H1 (cell line): Measurements from ENCODE around the gene ZGRF1. TPM values are rescaled to one million over a fixed set of nuclear protein-coding genes. Genes with fewer than 3 reads are reported as not detected.

Source experiments
- CTCF ChIA-PET: fragments of 300-600 bp; sonication (Branson Sonifier 250); formaldehyde crosslinking; loops from one replicate; lab custom pipeline; 2021; ENCODE audit not compliant: partially characterized antibody; lab: Charles Lee
- POLR2A ChIA-PET: fragments of 300-600 bp; sonication (Branson Sonifier 250); formaldehyde crosslinking; loops from one replicate; lab custom pipeline; 2021; ENCODE audit warnings: inconsistent platforms; ENCODE audit not compliant: partially characterized antibody; lab: Charles Lee
- DNase-seq, 2 experiments: peaks; one replicate each; pipeline versions ENCODE4 v3.0.0 to v3.0.0-alpha.2; 2010 to 2022; ENCODE audit warnings: low spot score in 2 of 2, low read depth in 1 of 2, mixed read lengths in 1 of 2
- FAIRE-seq: peaks from 2 replicates; lab custom pipeline; 2011; peaks lifted over from hg19 to GRCh38; lab: Jason Lieb, UNC
- H2AFZ ChIP-seq: 2 replicates; pipeline ENCODE4 v1.8.1; 2012; ENCODE audit warnings: low read length, inconsistent platforms
- H2AK5ac ChIP-seq: 2 replicates; pipeline ENCODE4 v1.6.1; 2013; ENCODE audit warnings: low read depth, low read length
- H2BK120ac ChIP-seq: replicated peaks from 2 replicates; pipeline ENCODE3; 2013; ENCODE audit warnings: low read depth, low read length, inconsistent platforms
- H2BK12ac ChIP-seq: 2 replicates; pipeline ENCODE4 v1.6.1; 2013; ENCODE audit warnings: low read depth, low read length
- H2BK15ac ChIP-seq: 2 replicates; pipeline ENCODE4 v1.6.1; 2013; ENCODE audit warnings: low read length
- H2BK20ac ChIP-seq: 2 replicates; pipeline ENCODE4 v1.6.1; 2013; ENCODE audit warnings: low read length
- H2BK5ac ChIP-seq: 2 replicates; pipeline ENCODE4 v1.6.1; 2013; ENCODE audit warnings: low read depth, low read length
- H3K14ac ChIP-seq: 2 replicates; pipeline ENCODE4 v1.6.1; 2013; ENCODE audit warnings: inconsistent platforms; ENCODE audit not compliant: insufficient read length
- H3K18ac ChIP-seq: 2 replicates; pipeline ENCODE4 v1.6.1; 2013; ENCODE audit warnings: low read length; ENCODE audit errors: extremely low read depth
- H3K23ac ChIP-seq: 2 replicates; pipeline ENCODE4 v1.6.1; 2013; ENCODE audit warnings: inconsistent platforms; ENCODE audit not compliant: insufficient read length
- H3K23me2 ChIP-seq: 2 replicates; pipeline ENCODE4 v1.6.1; 2013; ENCODE audit warnings: low read depth, low read length
- H3K27ac ChIP-seq: 2 replicates; pipeline ENCODE4 v1.6.1; 2011; ENCODE audit warnings: low read depth, low read length, inconsistent platforms
- H3K27me3 ChIP-seq, 4 experiments: replicated peaks in 1 of 4; 1 replicate in 1 of 4; 2 replicates in 3 of 4; pipeline versions ENCODE4 v1.6.1 to v1.8.1; 2011 to 2013; ENCODE audit warnings: low read length in 3 of 4, mild to moderate bottlenecking in 3 of 4, inconsistent platforms in 2 of 4, mixed read lengths in 2 of 4, moderate library complexity in 1 of 4; ENCODE audit not compliant: control insufficient read depth in 3 of 4, insufficient read depth in 3 of 4; ENCODE audit errors: extremely low read depth in 1 of 4
- H3K36me3 ChIP-seq, 4 experiments: 2 replicates each; pipeline versions ENCODE4 v1.6.1 to v1.8.1; 2011 to 2013; ENCODE audit warnings: mild to moderate bottlenecking in 4 of 4, low read length in 3 of 4, moderate library complexity in 2 of 4, control low read depth in 1 of 4, inconsistent platforms in 1 of 4; ENCODE audit not compliant: insufficient read depth in 4 of 4, control insufficient read depth in 2 of 4
- H3K4ac ChIP-seq: replicated peaks from 2 replicates; pipeline ENCODE3; 2013; ENCODE audit warnings: low read length, low read depth, mixed read lengths, inconsistent platforms; ENCODE audit not compliant: insufficient read length
- H3K4me1 ChIP-seq, 4 experiments: replicated peaks in 1 of 4; 1 replicate in 1 of 4; 2 replicates in 3 of 4; pipeline versions ENCODE4 v1.6.1 to v1.8.1; 2011 to 2013; ENCODE audit warnings: low read length in 3 of 4, inconsistent platforms in 2 of 4, mixed read lengths in 1 of 4; ENCODE audit not compliant: insufficient read depth in 4 of 4, control insufficient read depth in 3 of 4
- H3K4me2 ChIP-seq, 2 experiments: 2 replicates each; pipeline versions ENCODE4 v1.6.1 to v1.8.1; 2011 to 2013; ENCODE audit warnings: low read depth in 2 of 2, low read length in 2 of 2, control low read depth in 1 of 2, inconsistent platforms in 1 of 2, mild to moderate bottlenecking in 1 of 2; ENCODE audit not compliant: insufficient read depth in 1 of 2
- H3K4me3 ChIP-seq, 4 experiments: fragments of 200-600, 300-600 bp in 1 of 4; sonication (generic), shearing (Covaris generic), sonication (Bioruptor Twin) in 1 of 4; 2 replicates each; pipeline versions ENCODE4 v1.5.1 to v1.8.1; 2011 to 2016; ENCODE audit warnings: low read length in 4 of 4, low read depth in 3 of 4, control low read depth in 2 of 4, inconsistent platforms in 2 of 4, mild to moderate bottlenecking in 2 of 4, mixed read lengths in 1 of 4, moderate library complexity in 1 of 4; ENCODE audit not compliant: insufficient read depth in 2 of 4; ENCODE audit errors: extremely low read depth in 1 of 4
- H3K56ac ChIP-seq: replicated peaks from 2 replicates; pipeline ENCODE3; 2013; ENCODE audit warnings: low read depth, mild to moderate bottlenecking, mixed read lengths, low read length, inconsistent platforms; ENCODE audit not compliant: insufficient read length
- H3K79me1 ChIP-seq: 2 replicates; pipeline ENCODE4 v1.6.1; 2013; ENCODE audit warnings: low read depth, low read length, control low read depth
- H3K79me2 ChIP-seq, 2 experiments: 2 replicates each; pipeline versions ENCODE4 v1.6.1 to v1.8.1; 2012 to 2013; ENCODE audit warnings: low read length in 2 of 2, mild to moderate bottlenecking in 2 of 2, inconsistent platforms in 1 of 2; ENCODE audit not compliant: insufficient read depth in 2 of 2, control insufficient read depth in 1 of 2
- H3K9ac ChIP-seq, 4 experiments: replicated peaks in 1 of 4; 1 replicate in 1 of 4; 2 replicates in 3 of 4; pipeline versions ENCODE4 v1.6.1 to v1.8.1; 2011 to 2013; ENCODE audit warnings: low read depth in 3 of 4, low read length in 3 of 4, control low read depth in 2 of 4, mild to moderate bottlenecking in 2 of 4, moderate library complexity in 2 of 4, inconsistent platforms in 1 of 4; ENCODE audit errors: extremely low read depth in 1 of 4
- H3K9me3 ChIP-seq, 2 experiments: 2 replicates each; pipeline versions ENCODE4 v1.6.1 to v1.8.1; 2012 to 2013; ENCODE audit warnings: mild to moderate bottlenecking in 2 of 2, moderate library complexity in 2 of 2, control low read depth in 1 of 2, inconsistent platforms in 1 of 2, low read depth in 1 of 2, low read length in 1 of 2, mixed read lengths in 1 of 2; ENCODE audit not compliant: insufficient read depth in 2 of 2
- H4K20me1 ChIP-seq, 2 experiments: replicated peaks in 1 of 2; 2 replicates each; pipeline versions ENCODE3 to v1.8.1; 2011 to 2013; ENCODE audit warnings: inconsistent platforms in 2 of 2, low read length in 2 of 2, mild to moderate bottlenecking in 1 of 2; ENCODE audit not compliant: insufficient read depth in 2 of 2, control insufficient read depth in 1 of 2
- H4K5ac ChIP-seq: 2 replicates; pipeline ENCODE4 v1.6.1; 2013; ENCODE audit warnings: low read length, low read depth, mixed read lengths, inconsistent platforms; ENCODE audit not compliant: insufficient read length
- H4K8ac ChIP-seq: 2 replicates; pipeline ENCODE4 v1.8.0; 2013; ENCODE audit warnings: mild to moderate bottlenecking, moderate library complexity, low read length, inconsistent platforms; ENCODE audit not compliant: insufficient read depth; ENCODE audit errors: extremely low read depth
- H4K91ac ChIP-seq: replicated peaks from 2 replicates; pipeline ENCODE3; 2013; ENCODE audit warnings: low read length, mixed read lengths, inconsistent platforms; ENCODE audit not compliant: insufficient read length
- EZH2 ChIP-seq: fragments of 200-600 bp; sonication (generic); IDR thresholded peaks from 2 replicates; pipeline ENCODE4 v1.7.1; 2012; ENCODE audit warnings: low read depth, mild to moderate bottlenecking, moderate library complexity, low read length, inconsistent platforms; ENCODE audit not compliant: severe bottlenecking
- MAFK ChIP-seq: IDR thresholded peaks from 2 replicates; pipeline ENCODE4 v1.6.1; 2012; ENCODE audit warnings: low read depth, mild to moderate bottlenecking, improper control_type of control experiment, low read length
- SIN3A ChIP-seq, 2 experiments: IDR thresholded peaks in 1 of 2; conservative IDR thresholded peaks in 1 of 2; 2 replicates each; pipeline ENCODE4 v1.6.1; 2011 to 2012; ENCODE audit warnings: low read length in 2 of 2, improper control_type of control experiment in 1 of 2, low read depth in 1 of 2, mild to moderate bottlenecking in 1 of 2
- USF2 ChIP-seq: IDR thresholded peaks from 2 replicates; pipeline ENCODE4 v1.6.1; 2011; ENCODE audit warnings: low read length, improper control_type of control experiment
- polyA plus RNA-seq, 7 experiments: library from polyadenylated mRNA; depleted of rRNA in 3 of 7; stranded (reverse) in 5 of 7; unstranded in 2 of 7; fragments of >200 nt in 5 of 7; fragments of 200-250 nt in 2 of 7; gene quantifications; 1 replicate in 5 of 7; 2 replicates in 1 of 7; 4 replicates in 1 of 7; pipeline versions ENCODE4 v1.2.1 to v1.2.3, GENCODE V29; 2011 to 2013; ENCODE audit warnings: missing spikeins in 2 of 7, mixed read lengths in 2 of 7
- total RNA-seq: library from RNA; stranded (reverse); fragmentation: NEBNext Ultra II Directional; extraction: Animal tissue kit (Norgen Biotek cat#: 25700); gene quantifications from 2 replicates; pipeline ENCODE4 v1.2.1, GENCODE V29; 2021

The ZGRF1 gene
- total and polyA plus RNA-seq, 2 of the 8 experiments (the other 6 are each of a cell fraction or from before 2014, with no cell fraction given) = 12.0 to 44.6 TPM

GRCh38 chr4:112518675-112519074 lies 118.0 kb downstream of the ZGRF1 start:
- Histone ChIP-seq H3K4ac (no peak overlapping the region), H3K14ac (no peak overlapping the region), H2BK12ac (no peak overlapping the region), H3K23me2 (peaks cover 23% of the 10 kb centered on the region), H2BK5ac (no peak overlapping the region), H3K4me3 (no peak overlapping the region), H3K18ac (no peak overlapping the region), H2BK120ac (no peak overlapping the region), H3K79me2 (no peaks in the 10 kb centered on the region), H3K9ac (no peak overlapping the region), H3K27me3 (peaks cover 85 to 100% (median 94%) of the 10 kb centered on the region in 4 experiments), H3K9me3 (no peaks in the 10 kb centered on the region), H3K23ac (no peak overlapping the region), H3K36me3 (peaks cover 0 to 4% (median 0%) of the 10 kb centered on the region in 4 experiments; a peak in 1 of 8 replicates), H3K79me1 (no peaks in the 10 kb centered on the region), H4K5ac (no peak overlapping the region), H3K56ac (no peak overlapping the region), H3K4me1 (peaks cover 12 to 43% (median 17%) of the 10 kb centered on the region in 4 experiments), H3K27ac (no peak overlapping the region), H3K4me2 (no peak overlapping the region), H2AFZ (no peak overlapping the region), H2BK15ac (no peak overlapping the region), H2AK5ac (no peak overlapping the region), H4K91ac (no peak overlapping the region), H4K20me1 (peaks cover 3 to 24% of the 10 kb centered on the region in 2 experiments), H2BK20ac (no peak overlapping the region), H4K8ac (no peak overlapping the region)
- CTCF ChIA-PET = interaction anchor here (1.2 to 1.6 kb wide), 3 partner anchors 11 to 246 kb away, joined by 3 to 7 read pairs (median 3); no protein-coding TSS in a partner anchor
- DNase-seq (no peak), FAIRE-seq (no peak)
- TF ChIP-seq USF2 (no peak), MAFK (no peak), SIN3A (conservative IDR thresholded peaks at IDR 0.05 in 1 of 2, IDR thresholded peaks at IDR 0.05 in 1 of 2; ENCODE audit: low read depth in 1 of 2, low read length in 2 of 2) (no peak), EZH2 (peak; percentile 39)
- POLR2A ChIA-PET = no interaction called here
